NCI-H2107 (cell line): Measurements from ENCODE around the gene LIN9.

Experiments used
- DNase-seq: peaks from one replicate; lab custom pipeline; 2025; lab: John Stamatoyannopoulos, UW

LIN9 gene

GRCh38 chr1:226318471-226318870 is 9.5 kb upstream of the LIN9 start:
- no peak for DNase-seq

DNA sequence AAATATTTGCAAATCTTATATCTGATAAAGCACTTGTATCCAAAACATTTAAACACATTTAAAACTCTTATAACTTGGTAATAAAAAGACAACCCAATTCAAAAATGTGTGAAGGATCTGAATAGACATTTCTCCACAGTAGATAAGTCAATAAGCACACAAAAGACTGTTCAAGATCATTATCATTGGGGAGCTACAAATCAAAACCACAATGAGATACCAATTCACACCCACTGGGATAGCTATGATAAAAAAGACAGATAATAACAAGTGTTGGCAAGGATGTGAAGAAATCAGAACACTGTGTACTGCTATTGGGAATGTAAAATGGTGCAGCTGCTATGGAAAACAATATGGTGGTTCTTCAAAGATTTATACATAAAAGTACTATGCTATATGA is 5.1 kb upstream of the LIN9 start:
- DNase-seq = no peak

GRCh38 chr1:226312065-226312464 is 3.1 kb upstream of the LIN9 start:
- no peak for DNase-seq

DNA sequence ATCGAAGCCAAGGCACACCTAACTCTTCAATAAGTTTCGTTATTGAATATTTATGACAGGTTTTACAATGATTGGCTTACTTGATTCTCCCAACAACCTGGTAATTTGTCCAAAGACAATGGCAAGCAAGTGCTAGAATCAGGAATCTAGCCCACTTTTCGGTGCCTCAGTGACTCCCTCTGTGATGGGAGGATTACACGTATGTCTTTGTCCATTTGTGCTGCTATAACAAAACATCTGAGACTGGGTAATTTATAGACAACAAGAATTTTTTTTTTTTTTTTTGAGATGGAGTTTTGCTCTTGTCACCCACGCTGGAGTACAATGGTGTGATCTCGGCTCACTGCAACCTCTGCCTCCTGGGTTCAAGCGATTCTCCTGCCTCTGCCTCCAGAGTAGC is 2.4 kb upstream of the LIN9 start:
- no peak for DNase-seq

- DNase-seq = no peak
Observed at GRCh38 chr1:226310637-226311195, 1.8 kb upstream of the LIN9 start.

GRCh38 chr1:226310245-226310540 is 1.2 kb upstream of the LIN9 start:
- no peak for DNase-seq

DNA sequence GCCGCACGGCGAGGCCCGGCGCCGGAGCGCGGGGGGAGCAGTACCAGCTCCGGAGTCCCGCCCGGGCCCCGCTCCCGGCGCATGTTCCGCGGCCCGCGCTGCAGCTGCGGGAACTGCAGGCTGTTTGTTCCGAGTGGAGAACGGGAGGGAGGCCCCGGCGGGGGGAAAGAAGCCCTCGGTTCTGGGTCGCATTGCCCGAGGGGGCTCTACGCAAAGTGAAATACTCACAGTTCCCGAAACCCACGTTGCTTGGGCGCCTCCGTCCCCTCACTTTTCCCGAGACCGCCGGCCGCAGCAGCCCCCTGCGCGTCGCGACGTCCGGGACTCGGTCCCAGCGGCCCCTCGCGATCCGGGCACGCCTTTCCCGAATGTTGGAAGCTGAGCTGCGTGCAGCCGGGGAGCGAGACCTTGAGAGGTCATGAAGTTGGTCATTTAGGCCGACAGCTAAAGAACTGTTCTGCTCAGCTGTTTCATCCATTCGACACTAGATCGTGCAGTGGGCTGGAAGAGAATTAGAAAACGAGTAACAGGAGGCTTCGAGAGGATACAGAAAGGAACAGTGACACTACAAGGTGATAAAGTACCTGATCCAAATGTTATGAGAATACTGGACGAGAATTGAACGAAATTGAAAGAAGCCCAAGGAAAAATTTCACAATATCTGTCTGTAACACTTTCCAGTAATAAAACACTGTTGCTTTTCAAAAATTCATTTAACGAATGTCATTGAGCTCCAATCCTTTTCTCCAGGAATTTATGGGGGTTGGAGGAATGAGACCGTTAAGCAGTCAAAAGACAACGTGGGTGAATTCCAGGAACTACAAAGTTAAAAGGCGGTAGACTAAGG is 657 bp upstream of the LIN9 start:
- DNase-seq = no peak

DNA sequence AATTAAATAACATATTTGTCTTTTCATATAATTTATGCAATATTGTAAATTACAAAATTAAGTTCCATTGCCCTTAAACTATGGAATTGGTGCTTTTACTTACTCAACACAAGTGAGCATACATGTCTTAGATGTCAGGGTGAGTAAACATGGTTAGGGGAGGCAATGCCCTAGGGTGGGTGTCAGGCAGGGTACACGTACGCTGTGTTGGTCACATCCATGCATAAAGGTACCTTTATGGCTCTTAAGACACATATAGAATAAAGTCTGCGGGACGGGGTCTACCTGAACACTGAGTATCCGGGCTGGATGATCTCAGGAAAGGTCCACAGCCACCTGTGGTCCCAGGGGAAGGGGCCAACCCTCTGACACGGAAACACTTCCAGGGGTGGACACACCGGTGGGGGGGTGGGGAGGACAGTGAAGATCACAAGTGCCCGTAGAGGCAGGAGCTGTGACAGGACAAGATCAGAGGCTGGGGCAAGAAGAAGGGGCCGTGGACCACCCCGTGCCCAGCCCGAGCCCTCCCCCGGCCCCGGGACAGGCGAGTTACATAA is 720 bp downstream of the LIN9 start:
- no peak for DNase-seq

GRCh38 chr1:226306425-226306824 is 2.5 kb downstream of the LIN9 start:
- no peak for DNase-seq

DNA sequence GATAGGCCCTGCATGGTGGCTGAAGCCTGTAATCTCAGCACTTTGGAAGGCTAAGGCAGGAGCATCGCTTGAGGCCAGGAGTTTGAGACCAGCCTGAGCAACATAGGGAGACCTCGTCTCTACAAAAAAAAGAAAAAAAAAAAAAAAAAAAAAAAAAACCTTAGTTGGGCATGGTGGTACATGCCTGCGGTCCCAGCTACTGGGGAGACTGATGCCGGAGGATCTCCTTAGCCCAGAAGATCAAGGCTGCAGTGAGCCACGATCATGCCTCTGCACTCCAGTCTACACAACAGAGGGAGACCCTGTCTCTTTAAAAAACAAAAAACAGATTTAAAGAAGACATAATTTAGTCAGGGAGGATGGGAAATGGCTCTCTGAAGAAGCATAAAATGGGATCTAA is 3.8 kb downstream of the LIN9 start:
- no peak for DNase-seq

DNA sequence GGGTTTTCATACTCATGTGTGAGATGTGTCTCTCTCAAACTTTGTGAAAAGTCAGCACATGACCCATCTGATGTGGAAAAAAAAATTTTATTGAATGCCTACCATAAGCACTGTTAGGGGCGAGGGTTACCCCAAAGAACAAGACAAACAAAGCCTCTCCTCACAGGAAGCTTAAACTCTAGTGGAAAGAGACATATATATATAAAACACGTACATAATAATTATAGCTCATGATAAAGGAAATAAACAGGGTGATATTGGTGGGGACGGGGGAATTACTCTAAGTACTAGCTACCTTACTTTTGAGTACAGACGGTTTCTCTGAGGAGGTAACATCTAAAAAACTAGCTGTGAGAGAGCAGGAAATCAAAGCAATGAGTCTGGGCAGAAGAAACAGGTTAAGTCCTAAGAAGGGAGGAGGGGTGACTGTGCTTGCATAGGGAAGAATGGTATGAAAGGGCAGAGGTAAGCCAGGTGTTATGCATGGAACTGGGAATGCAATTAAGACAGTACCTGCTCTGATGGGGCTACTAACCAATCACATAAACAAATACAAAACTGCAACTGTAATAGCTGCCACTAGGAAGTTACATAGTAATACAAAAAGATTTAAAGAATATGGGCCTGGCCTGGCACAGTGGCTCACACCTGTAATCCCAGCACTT is 4.5 kb downstream of the LIN9 start:
- DNase-seq = no peak

- no peak for DNase-seq
Observed at GRCh38 chr1:226302731-226303130, 6.2 kb downstream of the LIN9 start.

- no peak for DNase-seq
Observed at GRCh38 chr1:226296911-226297310, 12.1 kb downstream of the LIN9 start.

DNA sequence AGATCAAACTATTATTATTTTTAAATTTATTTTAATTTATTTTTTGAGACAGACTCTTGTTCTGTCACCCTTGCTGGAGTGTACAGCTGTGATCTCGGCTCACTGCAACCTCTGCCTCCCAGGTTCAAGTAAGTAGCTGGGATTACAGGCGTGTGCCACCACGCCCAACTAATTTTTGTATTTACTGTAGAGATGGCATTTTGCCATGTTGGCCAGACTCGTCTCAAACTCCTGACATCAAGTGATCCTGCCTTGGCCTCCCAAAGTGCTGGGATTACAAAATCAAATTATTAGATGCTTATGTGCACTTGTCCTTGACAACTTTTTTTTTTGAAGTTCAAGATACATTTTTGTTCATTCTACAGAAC is 15.4 kb downstream of the LIN9 start:
- DNase-seq = no peak

GRCh38 chr1:226292874-226293552 is 16.0 kb downstream of the LIN9 start:
- DNase-seq = no peak

- no peak for DNase-seq
Observed at GRCh38 chr1:226287587-226287986, 21.4 kb downstream of the LIN9 start.

- DNase-seq = no peak
Observed at GRCh38 chr1:226281058-226281457, 27.9 kb downstream of the LIN9 start.

DNA sequence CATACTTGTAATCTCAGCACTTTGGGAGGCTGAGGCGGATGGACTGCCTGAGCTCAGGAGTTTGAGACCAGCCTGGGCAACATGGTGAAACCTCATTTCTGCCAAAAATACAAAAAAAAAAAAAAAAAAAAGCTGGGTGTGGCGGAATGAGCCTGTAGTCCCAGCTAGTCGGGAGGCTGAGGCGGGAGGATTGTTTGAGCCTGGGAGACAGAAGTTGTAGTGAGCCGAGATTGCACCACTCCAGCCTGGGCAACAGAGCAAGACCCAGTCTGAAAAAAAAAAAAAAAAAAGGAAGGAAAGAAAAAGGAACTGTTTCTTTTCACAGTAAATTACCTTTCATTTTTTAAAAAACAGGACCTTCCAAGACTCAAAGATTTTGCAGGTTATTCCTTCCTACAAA is 29.5 kb downstream of the LIN9 start:
- DNase-seq = no peak

DNA sequence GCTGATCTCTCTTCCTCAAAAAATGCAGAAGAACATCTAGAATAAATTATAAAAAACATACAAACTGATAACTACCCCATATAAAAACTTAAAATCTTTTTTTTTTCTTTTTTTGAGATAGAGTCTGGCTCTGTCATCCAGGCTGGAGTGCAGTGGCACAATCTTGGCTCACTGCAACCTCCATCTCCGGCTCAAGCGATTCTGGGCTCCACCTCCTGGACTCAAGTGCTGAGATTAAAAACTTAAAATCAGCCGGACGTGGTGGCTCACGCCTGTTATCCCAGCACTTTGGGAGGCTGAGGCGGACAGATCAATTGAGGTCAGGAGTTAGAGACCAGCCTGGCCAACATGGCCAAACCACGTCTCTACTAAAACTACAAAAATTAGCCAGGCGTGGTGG is 31.1 kb downstream of the LIN9 start:
- no peak for DNase-seq

DNA sequence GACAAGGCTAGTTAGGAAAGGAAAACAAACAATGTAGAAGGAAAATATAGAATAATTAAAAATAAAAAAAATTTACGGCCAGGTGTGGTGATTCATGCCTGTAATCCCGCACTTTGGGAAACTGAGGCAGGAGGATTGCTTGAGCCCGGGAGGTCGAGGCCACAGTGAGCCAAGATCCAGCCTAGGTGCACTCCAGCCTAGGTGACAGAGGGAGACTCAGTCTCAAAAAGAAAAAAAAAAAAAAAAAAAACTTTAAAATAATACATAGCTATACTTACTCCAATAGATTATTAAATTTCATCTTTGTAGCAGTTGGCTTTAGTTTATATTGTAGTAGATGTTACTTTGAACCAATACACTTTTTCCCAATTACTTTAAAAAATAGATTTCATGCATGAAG is 32.0 kb downstream of the LIN9 start:
- DNase-seq = no peak

- DNase-seq = no peak
Observed at GRCh38 chr1:226276077-226276682, 32.8 kb downstream of the LIN9 start.

DNA sequence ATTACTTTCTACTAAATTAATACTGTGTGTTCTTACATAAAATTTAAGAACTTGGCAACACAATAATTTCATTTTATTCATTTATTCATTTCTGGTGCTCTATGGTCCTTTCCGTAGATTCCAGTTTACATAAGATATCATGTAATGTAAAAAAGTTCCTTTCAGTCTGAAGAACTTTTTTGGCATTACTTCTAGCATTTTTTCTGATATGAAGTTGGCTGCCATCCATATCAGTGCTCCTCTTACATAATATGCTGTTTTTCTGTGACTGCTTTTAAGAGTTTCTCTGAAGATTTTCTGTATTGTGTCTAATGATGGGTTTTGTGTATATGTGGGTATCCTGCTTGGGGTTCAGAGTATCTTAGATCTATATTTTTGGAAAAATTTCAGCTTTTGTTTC is 34.8 kb downstream of the LIN9 start:
- DNase-seq = no peak
